ENCODE measurements around the gene LTBP3. TPM values are rescaled to one million over a fixed set of nuclear protein-coding genes. Genes with fewer than 3 reads are reported as not detected.

The LTBP3 gene
- total RNA-seq, 2 experiments from 2014 or later, result 57.8 to 72.7 TPM

GRCh38 chr11:65553301-65554001 is 4.7 kb downstream of the LTBP3 start:
- Mint-ChIP-seq H3K36me3 (ENCODE audit: low read depth) (peaks cover 18% of the 10 kb centered on the region), H3K4me1 (peaks cover 62% of the 10 kb centered on the region), H3K27me3 (no peaks in the 10 kb centered on the region), H3K27ac (no peak overlapping the region), H3K4me3 (peak overlapping the region; percentile 34), H3K9me3 (ENCODE audit: low read depth) (no peaks in the 10 kb centered on the region)
- POLR2A ChIA-PET, result no interaction called here
- CTCF ChIA-PET, result interaction anchor here (2.3 kb wide), 1 partner anchor 12 kb away, joined by 5 read pairs; no protein-coding TSS in a partner anchor
- DNase-seq (peak; percentile 87), ATAC-seq (peak; percentile 63)
- intact Hi-C loops (cut with DNase I, micrococcal nuclease), result loop anchor here (2.0 to 5.0 kb wide), 2 partner anchors 17 to 1786 kb away; partner anchors contain the start of genes ZFTA (in 1 of the 2) and ZNRD2 (in 1 of the 2)

DNA sequence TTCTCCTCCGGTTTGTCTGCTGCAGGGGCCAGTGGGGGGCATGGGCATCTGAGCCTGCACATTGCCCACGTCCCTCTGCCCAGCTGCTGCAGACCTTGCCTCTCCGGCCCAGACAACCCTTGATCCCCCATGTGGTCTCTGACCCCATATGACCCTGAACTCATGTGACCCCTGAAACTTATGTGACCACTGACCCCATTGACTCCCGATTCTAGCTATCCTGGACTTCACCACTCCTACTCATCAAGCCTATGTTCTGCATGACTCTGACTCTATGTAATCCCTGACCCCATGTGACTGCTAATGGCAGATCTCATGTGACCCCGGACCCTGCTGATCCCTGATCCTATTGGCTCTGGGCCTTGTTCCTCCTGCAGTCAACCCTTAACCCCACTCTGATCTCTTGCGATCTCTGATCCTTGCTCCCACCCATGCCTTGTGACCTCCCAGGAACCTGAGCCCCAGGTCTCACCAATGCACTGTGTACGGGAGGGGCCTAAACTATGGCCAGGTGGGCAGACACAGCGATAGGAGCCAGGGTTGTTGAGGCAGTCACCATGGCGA is 5.7 kb downstream of the LTBP3 start:
- ATAC-seq (no peak), DNase-seq (no peak)
- intact Hi-C loops (cut with DNase I, micrococcal nuclease), result loop anchor here in 1 of 2 experiments (5.0 kb wide), 1 partner anchor 1785 kb away; the partner anchor contains the start of gene ZFTA
- H3K4me3 Mint-ChIP-seq, result no peak overlapping the region
- POLR2A ChIA-PET, result no interaction called here
- H3K27me3 Mint-ChIP-seq, result no peaks in the 10 kb centered on the region
- peak overlapping the region; percentile 1 for H3K27ac Mint-ChIP-seq
- peaks cover 23% of the 10 kb centered on the region for H3K36me3 Mint-ChIP-seq (ENCODE audit: low read depth)
- CTCF ChIA-PET, result interaction anchor here (0.5 to 2.3 kb wide), 6 partner anchors 11 to 257 kb away, joined by 3 to 5 read pairs (median 4); partner anchors contain the start of gene SCYL1
- H3K9me3 Mint-ChIP-seq (ENCODE audit: low read depth), result no peaks in the 10 kb centered on the region
- peaks cover 71% of the 10 kb centered on the region for H3K4me1 Mint-ChIP-seq

- ATAC-seq (peak; percentile 51), DNase-seq (peak; percentile 79)
- ChIA-PET POLR2A (no interaction called here), CTCF (interaction anchor here (0.5 to 2.3 kb wide), 7 partner anchors 10 to 257 kb away, joined by 3 to 5 read pairs (median 4); partner anchors contain the start of genes EHBP1L1 and SCYL1)
- Mint-ChIP-seq H3K27ac (peak overlapping the region; percentile 59), H3K36me3 (ENCODE audit: low read depth) (peaks cover 23% of the 10 kb centered on the region), H3K4me3 (no peak overlapping the region), H3K4me1 (peaks cover 70% of the 10 kb centered on the region), H3K9me3 (ENCODE audit: low read depth) (no peaks in the 10 kb centered on the region), H3K27me3 (no peaks in the 10 kb centered on the region)
- intact Hi-C loops (cut with DNase I, micrococcal nuclease), result loop anchor here in 1 of 2 experiments (5.0 kb wide), 1 partner anchor 1784 kb away; the partner anchor contains the start of gene ZFTA
These were observed 6.4 kb downstream of the LTBP3 start for GRCh38 chr11:65551572-65552387.

DNA sequence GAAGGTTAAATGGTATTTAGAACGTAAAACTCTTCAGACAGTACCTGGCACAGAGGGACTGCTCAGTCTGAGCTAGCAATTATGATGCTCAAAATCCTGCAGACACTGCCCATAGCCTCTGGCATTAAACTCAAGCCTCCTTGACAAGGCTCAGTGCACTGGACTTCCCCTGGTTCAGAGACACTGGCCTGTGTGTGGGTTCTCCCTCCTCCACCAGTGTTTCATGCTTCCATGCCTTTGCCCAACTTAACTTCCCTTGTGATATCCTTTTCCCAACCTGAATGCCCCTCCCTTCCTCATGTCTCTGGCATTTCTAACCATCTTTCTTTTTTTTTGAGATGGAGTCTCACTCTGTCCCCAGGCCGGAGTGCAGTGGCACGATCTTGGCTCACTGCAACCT is 9.1 kb downstream of the LTBP3 start:
- Mint-ChIP-seq H3K9me3 (ENCODE audit: low read depth) (no peaks in the 10 kb centered on the region), H3K4me3 (no peak overlapping the region), H3K27ac (no peak overlapping the region), H3K27me3 (no peaks in the 10 kb centered on the region), H3K4me1 (peaks cover 58% of the 10 kb centered on the region), H3K36me3 (ENCODE audit: low read depth) (peaks cover 27% of the 10 kb centered on the region)
- no peak for DNase-seq
- ChIA-PET POLR2A (interaction anchor here (0.5 to 0.7 kb wide), 3 partner anchors 27 to 850 kb away, joined by 3 to 7 read pairs (median 5); partner anchors contain the start of gene EHBP1L1), CTCF (interaction anchor here (0.7 kb wide), 1 partner anchor 586 kb away, joined by 3 read pairs; no protein-coding TSS in a partner anchor)
- no peak for ATAC-seq
- intact Hi-C loops (cut with DNase I, micrococcal nuclease), result no loop called here

DNA sequence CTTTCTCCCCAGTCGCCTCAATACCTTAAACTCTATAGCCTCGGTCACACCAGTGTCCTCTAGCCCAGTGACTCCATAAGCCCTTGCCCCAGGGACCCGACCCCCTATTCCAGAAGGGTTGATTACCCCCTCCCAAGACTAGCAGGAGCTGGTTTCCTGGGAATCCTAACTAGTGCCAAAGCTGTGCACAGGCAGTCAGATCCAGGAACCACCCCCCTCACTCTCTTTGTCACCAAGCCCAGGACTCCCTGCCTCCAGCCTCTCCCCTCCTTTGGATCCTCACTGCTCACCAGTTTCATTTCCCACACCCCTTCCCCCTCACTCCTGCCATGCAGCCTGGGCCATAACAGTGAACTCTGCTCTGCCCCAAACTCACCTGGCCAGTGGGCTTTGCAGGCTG is 9.8 kb downstream of the LTBP3 start:
- H3K4me3 Mint-ChIP-seq, result peak overlapping the region; percentile 13
- POLR2A ChIA-PET, result interaction anchor here (0.5 kb wide), 1 partner anchor 849 kb away, joined by 3 read pairs; no protein-coding TSS in a partner anchor
- CTCF ChIA-PET, result interaction anchor here (0.7 kb wide), 1 partner anchor 587 kb away, joined by 3 read pairs; no protein-coding TSS in a partner anchor
- peak overlapping the region; percentile 9 for H3K27ac Mint-ChIP-seq
- peaks cover 28% of the 10 kb centered on the region for H3K36me3 Mint-ChIP-seq (ENCODE audit: low read depth)
- DNase-seq, result no peak
- no peak for ATAC-seq
- no peaks in the 10 kb centered on the region for H3K27me3 Mint-ChIP-seq
- intact Hi-C loops (cut with DNase I, micrococcal nuclease), result no loop called here
- no peaks in the 10 kb centered on the region for H3K9me3 Mint-ChIP-seq (ENCODE audit: low read depth)
- peaks cover 58% of the 10 kb centered on the region for H3K4me1 Mint-ChIP-seq

DNA sequence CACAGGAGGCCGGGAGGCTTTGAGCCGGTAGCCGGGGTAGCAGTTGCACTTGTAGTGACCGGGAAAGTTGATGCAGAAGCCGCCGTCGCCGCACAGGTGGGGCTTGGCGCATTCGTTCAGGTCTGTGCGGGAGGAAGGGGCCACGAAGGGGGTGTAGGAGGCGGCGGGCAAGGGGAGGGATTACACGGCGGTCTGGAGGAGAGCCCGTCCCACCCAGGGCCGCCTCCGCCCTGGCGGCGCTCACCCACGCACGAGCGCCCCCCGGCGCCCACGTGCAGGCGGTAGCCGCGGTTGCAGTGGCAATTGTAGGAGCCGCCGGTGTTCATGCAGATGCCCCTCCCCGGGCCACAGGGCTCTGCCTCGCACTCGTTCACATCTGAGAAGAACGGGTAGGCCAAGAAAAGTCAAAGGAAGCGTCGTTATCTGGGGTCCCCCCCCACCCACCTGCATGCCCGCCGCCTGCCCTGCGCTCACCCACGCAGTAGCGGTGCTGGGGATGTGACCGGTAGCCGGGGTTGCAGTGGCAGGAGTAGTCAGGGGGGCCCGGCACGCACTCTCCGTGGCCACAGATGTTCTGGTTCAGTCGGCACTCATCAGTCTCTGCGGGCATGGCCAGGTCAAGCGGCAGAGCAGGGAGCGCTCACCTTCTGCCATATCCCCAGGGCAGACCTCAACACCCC is 10.6 kb downstream of the LTBP3 start:
- Mint-ChIP-seq H3K36me3 (ENCODE audit: low read depth) (peaks cover 31% of the 10 kb centered on the region), H3K27me3 (no peaks in the 10 kb centered on the region), H3K9me3 (ENCODE audit: low read depth) (no peaks in the 10 kb centered on the region), H3K4me3 (peak overlapping the region; percentile 72), H3K27ac (peak overlapping the region; percentile 9), H3K4me1 (peaks cover 53% of the 10 kb centered on the region)
- POLR2A ChIA-PET, result interaction anchor here (0.8 kb wide), 1 partner anchor 49 kb away, joined by 3 read pairs; the partner anchor contains the start of gene MALAT1
- ATAC-seq (no peak), DNase-seq (no peak)
- CTCF ChIA-PET, result no interaction called here
- intact Hi-C loops (cut with DNase I, micrococcal nuclease), result no loop called here

GRCh38 chr11:65546217-65546958 is 11.8 kb downstream of the LTBP3 start:
- H3K36me3 Mint-ChIP-seq (ENCODE audit: low read depth), result peaks cover 24% of the 10 kb centered on the region
- ATAC-seq, result peak; percentile 85
- peak overlapping the region; percentile 87 for H3K27ac Mint-ChIP-seq
- H3K27me3 Mint-ChIP-seq, result no peaks in the 10 kb centered on the region
- peaks cover 46% of the 10 kb centered on the region for H3K4me1 Mint-ChIP-seq
- POLR2A ChIA-PET, result interaction anchor here (0.5 to 0.8 kb wide), 4 partner anchors 20 to 47 kb away, joined by 3 to 5 read pairs (median 3); partner anchors contain the start of gene MALAT1
- H3K4me3 Mint-ChIP-seq, result peak overlapping the region; percentile 72
- DNase-seq, result peak; percentile 99
- CTCF ChIA-PET, result interaction anchor here (0.8 to 3.0 kb wide), 7 partner anchors 16 to 193 kb away, joined by 3 to 16 read pairs (median 4); partner anchors contain the start of genes FAM89B and ZNRD2
- intact Hi-C loops (cut with DNase I, micrococcal nuclease), result loop anchor here in 1 of 2 experiments (1.0 kb wide), 5 partner anchors 21 to 373 kb away; partner anchors contain the start of genes C11orf68, DRAP1, PCNX3 and SCYL1
- no peaks in the 10 kb centered on the region for H3K9me3 Mint-ChIP-seq (ENCODE audit: low read depth)

DNA sequence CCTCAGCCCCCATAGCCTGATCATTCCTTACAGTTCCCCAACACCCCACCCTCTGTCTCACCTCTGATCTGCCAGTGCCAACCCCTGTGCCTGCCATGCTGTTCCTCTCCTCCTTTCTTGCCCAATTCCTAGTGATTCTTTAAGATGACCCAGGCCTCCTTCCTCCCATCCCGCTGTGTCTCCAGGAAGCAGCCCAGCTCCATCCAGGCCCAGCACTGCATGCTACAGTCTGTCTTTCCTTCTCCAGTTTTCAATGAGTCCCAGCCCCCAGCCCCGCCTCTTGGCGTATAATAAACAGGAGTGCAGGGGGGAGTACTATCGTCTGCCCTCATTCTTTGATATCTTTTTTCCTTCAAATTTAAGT is 12.3 kb downstream of the LTBP3 start:
- peak; percentile 2 for ATAC-seq
- H3K4me3 Mint-ChIP-seq, result peak overlapping the region; percentile 72
- ChIA-PET CTCF (interaction anchor here (0.8 to 3.0 kb wide), 6 partner anchors 16 to 193 kb away, joined by 3 to 16 read pairs (median 5); partner anchors contain the start of genes FAM89B and ZNRD2), POLR2A (no interaction called here)
- DNase-seq, result no peak
- no peaks in the 10 kb centered on the region for H3K9me3 Mint-ChIP-seq (ENCODE audit: low read depth)
- peaks cover 21% of the 10 kb centered on the region for H3K36me3 Mint-ChIP-seq (ENCODE audit: low read depth)
- no peaks in the 10 kb centered on the region for H3K27me3 Mint-ChIP-seq
- peaks cover 48% of the 10 kb centered on the region for H3K4me1 Mint-ChIP-seq
- peak overlapping the region; percentile 87 for H3K27ac Mint-ChIP-seq
- intact Hi-C loops (cut with DNase I, micrococcal nuclease), result loop anchor here in 1 of 2 experiments (1.0 kb wide), 5 partner anchors 21 to 373 kb away; partner anchors contain the start of genes C11orf68, DRAP1, PCNX3 and SCYL1

- ATAC-seq, result no peak
- intact Hi-C loops (cut with DNase I, micrococcal nuclease), result no loop called here
- DNase-seq, result no peak
- ChIA-PET POLR2A (no interaction called here), CTCF (interaction anchor here (1.0 to 4.9 kb wide), 5 partner anchors 14 to 45 kb away, joined by 3 to 49 read pairs (median 3); partner anchors contain the start of gene EHBP1L1)
- peak overlapping the region; percentile 18 for H3K27ac Mint-ChIP-seq
- H3K9me3 Mint-ChIP-seq (ENCODE audit: low read depth), result no peaks in the 10 kb centered on the region
- peaks cover 16% of the 10 kb centered on the region for H3K36me3 Mint-ChIP-seq (ENCODE audit: low read depth)
- H3K4me1 Mint-ChIP-seq, result peaks cover 32% of the 10 kb centered on the region
- no peak overlapping the region for H3K4me3 Mint-ChIP-seq
- no peaks in the 10 kb centered on the region for H3K27me3 Mint-ChIP-seq
These were observed 15.3 kb downstream of the LTBP3 start for GRCh38 chr11:65542738-65543390.
